Panc1 (cell line): Measurements from ENCODE around the gene SPEG. TPM values are rescaled to one million over a fixed set of nuclear protein-coding genes. Genes with fewer than 3 reads are reported as not detected.

Source experiments
- ATAC-seq: fragments of 200-7000 bp; cut with Tn5 transposase; 2 replicates; pipeline ENCODE4 v1.9.1; 2020; ENCODE audit warnings: mild to moderate bottlenecking, moderate library complexity
- BruUV-seq: library from RNA; stranded (reverse); fragments of 400-500 nt; replicated peaks from 2 replicates; lab custom pipeline; 2021; lab: Mats Ljungman, UMichigan
- CTCF ChIA-PET: fragments of 300-600 bp; sonication (Branson Sonifier 250); formaldehyde crosslinking; loops from one replicate; lab custom pipeline; 2022; ENCODE audit warnings: antibody characterized with exemption; lab: Charles Lee
- POLR2A ChIA-PET: fragments of 300-600 bp; sonication (Branson Sonifier 250); formaldehyde crosslinking; loops from one replicate; lab custom pipeline; 2022; ENCODE audit warnings: antibody characterized with exemption; lab: Charles Lee
- DNase-seq: peaks from one replicate; pipeline ENCODE4 v3.0.0-alpha.2; 2010; ENCODE audit warnings: low read depth, low spot score
- H3K27ac ChIP-seq: 2 replicates; pipeline ENCODE4 v1.5.1; 2011; ENCODE audit warnings: mild to moderate bottlenecking, low read length, inconsistent platforms
- H3K27me3 ChIP-seq: fragments of 200-500 bp; sonication (Bioruptor generic); 2 replicates; pipeline ENCODE4 v1.6.0; 2014; ENCODE audit warnings: low read length, inconsistent platforms; ENCODE audit not compliant: control insufficient read depth, insufficient read depth
- H3K36me3 ChIP-seq: fragments of 200-500 bp; sonication (Bioruptor generic); 2 replicates; pipeline ENCODE4 v1.5.1; 2014; ENCODE audit warnings: inconsistent platforms, mild to moderate bottlenecking, low read length, moderate library complexity; ENCODE audit not compliant: control insufficient read depth, insufficient read depth
- H3K4me1 ChIP-seq: 2 replicates; pipeline ENCODE4 v1.5.1; 2011; ENCODE audit warnings: inconsistent platforms, mild to moderate bottlenecking, low read length, moderate library complexity; ENCODE audit not compliant: control insufficient read depth, insufficient read depth
- H3K4me3 ChIP-seq, 2 experiments: 2 replicates each; pipeline ENCODE4 v1.5.1; 2011 to 2012; ENCODE audit warnings: low read depth in 2 of 2, low read length in 2 of 2, mild to moderate bottlenecking in 2 of 2, inconsistent platforms in 1 of 2, moderate library complexity in 1 of 2
- H3K9me3 ChIP-seq: fragments of 200-500 bp; sonication (Bioruptor generic); 2 replicates; pipeline ENCODE4 v1.5.1; 2014; ENCODE audit warnings: low read depth, mild to moderate bottlenecking, inconsistent platforms, low read length, moderate library complexity; ENCODE audit not compliant: control insufficient read depth, insufficient read depth
- POLR2AphosphoS5 ChIP-seq: IDR thresholded peaks from 2 replicates; pipeline ENCODE4 v1.6.1; 2012; ENCODE audit warnings: mild to moderate bottlenecking, low read depth, low read length, moderate library complexity
- REST ChIP-seq, 2 experiments: IDR thresholded peaks; 2 replicates each; pipeline ENCODE4 v1.6.1; 2011 to 2012; ENCODE audit warnings: low read depth in 2 of 2, control low read depth in 1 of 2, low read length in 1 of 2, mild to moderate bottlenecking in 1 of 2, moderate library complexity in 1 of 2; ENCODE audit not compliant: insufficient read depth in 1 of 2
- SIN3A ChIP-seq: IDR thresholded peaks from 2 replicates; pipeline ENCODE4 v1.6.1; 2012; ENCODE audit warnings: low read depth, mild to moderate bottlenecking, low read length, moderate library complexity, borderline replicate concordance; ENCODE audit not compliant: insufficient read depth
- TCF7L2 ChIP-seq: IDR thresholded peaks from 2 replicates; pipeline ENCODE4 v1.6.1; 2011; ENCODE audit warnings: mild to moderate bottlenecking, low read depth, low read length, inconsistent platforms
- in situ Hi-C: cut with HindIII; loops from 2 replicates; pipeline ENCODE4 v1.10.0; 2016; ENCODE audit warnings: low sequenced_read_pairs, low pct_unique_long_range_greater_than_20kb
- intact Hi-C: fragments of 100-400 bp; cut with micrococcal nuclease; formaldehyde crosslinking; loops from one replicate; pipeline ENCODE4 v1.10.0; 2022; ENCODE audit not compliant: unreplicated experiment
- total RNA-seq: library from RNA; stranded (reverse); gene quantifications from one replicate; pipeline ENCODE4 v1.2.1, GENCODE V29; 2021; ENCODE audit not compliant: unreplicated experiment
- TF ChIP-seq, protein P1 (sequence below): fragments of 450-650 bp; IDR thresholded peaks from 2 replicates; pipeline ENCODE4 v1.5.1; 2017; ENCODE audit warnings: mild to moderate bottlenecking

Gene SPEG
- total RNA-seq, 1 experiment from 2014 or later, result 3.4 TPM

DNA sequence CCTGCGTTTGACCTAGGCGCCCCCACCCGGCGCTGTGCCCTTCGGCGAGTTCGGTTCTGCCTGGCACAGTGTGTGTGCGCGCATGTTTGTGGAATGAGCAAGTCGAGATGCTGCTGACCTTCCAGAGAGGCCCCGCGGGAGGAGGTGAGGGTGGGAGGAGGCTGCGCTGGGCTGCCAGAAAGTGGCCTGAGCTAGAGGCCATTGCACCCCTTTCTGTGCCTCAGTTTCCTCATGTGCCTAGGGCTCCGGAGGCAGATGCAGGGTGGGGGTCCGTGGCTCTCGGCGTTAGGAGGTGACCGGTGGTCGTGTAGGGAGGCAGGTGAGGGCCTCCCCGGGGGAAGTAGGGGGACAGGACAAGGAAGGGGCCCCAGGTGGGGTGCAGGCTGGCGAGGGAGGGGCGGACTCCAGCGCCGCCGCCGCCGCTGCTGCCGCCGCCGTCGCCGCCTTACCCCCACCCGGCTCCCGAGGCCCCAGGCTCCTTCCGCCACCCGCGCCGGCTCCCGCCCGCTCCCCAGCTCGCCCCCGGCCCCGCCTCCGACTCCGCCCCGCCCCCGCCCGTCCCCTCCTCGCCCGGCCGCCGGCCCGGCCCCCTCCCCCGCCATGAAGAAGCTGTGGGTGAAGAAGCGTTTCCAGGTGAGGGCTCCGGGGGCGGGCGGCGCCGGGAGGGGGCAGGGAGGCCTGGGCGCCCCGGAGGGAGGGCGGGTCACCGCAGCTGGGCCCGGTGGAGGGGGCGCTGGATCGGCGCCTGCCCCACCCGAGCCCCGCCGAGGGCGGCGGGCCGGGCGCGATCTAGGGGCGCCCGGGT is 7.0 kb downstream of the SPEG start:
- no peak for TF ChIP-seq SIN3A
- TF ChIP-seq, protein P1, sequence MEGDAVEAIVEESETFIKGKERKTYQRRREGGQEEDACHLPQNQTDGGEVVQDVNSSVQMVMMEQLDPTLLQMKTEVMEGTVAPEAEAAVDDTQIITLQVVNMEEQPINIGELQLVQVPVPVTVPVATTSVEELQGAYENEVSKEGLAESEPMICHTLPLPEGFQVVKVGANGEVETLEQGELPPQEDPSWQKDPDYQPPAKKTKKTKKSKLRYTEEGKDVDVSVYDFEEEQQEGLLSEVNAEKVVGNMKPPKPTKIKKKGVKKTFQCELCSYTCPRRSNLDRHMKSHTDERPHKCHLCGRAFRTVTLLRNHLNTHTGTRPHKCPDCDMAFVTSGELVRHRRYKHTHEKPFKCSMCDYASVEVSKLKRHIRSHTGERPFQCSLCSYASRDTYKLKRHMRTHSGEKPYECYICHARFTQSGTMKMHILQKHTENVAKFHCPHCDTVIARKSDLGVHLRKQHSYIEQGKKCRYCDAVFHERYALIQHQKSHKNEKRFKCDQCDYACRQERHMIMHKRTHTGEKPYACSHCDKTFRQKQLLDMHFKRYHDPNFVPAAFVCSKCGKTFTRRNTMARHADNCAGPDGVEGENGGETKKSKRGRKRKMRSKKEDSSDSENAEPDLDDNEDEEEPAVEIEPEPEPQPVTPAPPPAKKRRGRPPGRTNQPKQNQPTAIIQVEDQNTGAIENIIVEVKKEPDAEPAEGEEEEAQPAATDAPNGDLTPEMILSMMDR, result no peak
- TF ChIP-seq TCF7L2, result no peak
- TF ChIP-seq REST (IDR thresholded peaks at IDR 0.05; ENCODE audit: insufficient read depth in 1 of 2, low read depth in 2 of 2, low read length in 1 of 2), result no peak
- TF ChIP-seq POLR2AphosphoS5, result no peak
- DNase-seq (no peak), ATAC-seq (peak; percentile 52)
- BruUV-seq, result no TSS peak
- no peaks in the 10 kb centered on the region; the same call in 1 of the 2 replicates for H3K36me3 ChIP-seq
- peak overlapping the region; percentile 28 to 37; a peak in 3 of 4 replicates for H3K4me3 ChIP-seq
- ChIA-PET CTCF (interaction anchor here (0.6 to 0.9 kb wide), 2 partner anchors 22 to 53 kb away, joined by 4 to 5 read pairs; no protein-coding TSS in a partner anchor), POLR2A (interaction anchor here (0.6 kb wide), 1 partner anchor 225 kb away, joined by 18 read pairs; no protein-coding TSS in a partner anchor)
- no peaks in the 10 kb centered on the region for H3K9me3 ChIP-seq
- intact Hi-C loops (no loop called here), in situ Hi-C loops (no loop called here)
- H3K27ac ChIP-seq, result no peak overlapping the region
- peaks cover 8% of the 10 kb centered on the region for H3K27me3 ChIP-seq
- H3K4me1 ChIP-seq, result peaks cover 9% of the 10 kb centered on the region

GRCh38 chr2:219442256-219443015 is 7.8 kb downstream of the SPEG start:
- POLR2A ChIA-PET, result interaction anchor here (0.6 kb wide), 1 partner anchor 224 kb away, joined by 18 read pairs; no protein-coding TSS in a partner anchor
- TF ChIP-seq, protein P1, result no peak
- no peak for TF ChIP-seq REST (IDR thresholded peaks at IDR 0.05; ENCODE audit: insufficient read depth in 1 of 2, low read depth in 2 of 2, low read length in 1 of 2)
- CTCF ChIA-PET, result interaction anchor here (0.6 kb wide), 1 partner anchor 54 kb away, joined by 5 read pairs; no protein-coding TSS in a partner anchor
- peak overlapping the region in 1 of 2 experiments; percentile 37; a peak in 3 of 4 replicates for H3K4me3 ChIP-seq
- no peaks in the 10 kb centered on the region; the same call in 1 of the 2 replicates for H3K36me3 ChIP-seq
- H3K9me3 ChIP-seq, result no peaks in the 10 kb centered on the region
- in situ Hi-C loops, result no loop called here
- H3K27me3 ChIP-seq, result peaks cover 8% of the 10 kb centered on the region
- H3K27ac ChIP-seq, result no peak overlapping the region
- BruUV-seq, result no TSS peak
- intact Hi-C loops, result no loop called here
- H3K4me1 ChIP-seq, result peaks cover 9% of the 10 kb centered on the region
- DNase-seq, result no peak
- no peak for ATAC-seq
